B cell (primary cell): ENCODE data around the gene POLH. TPM values are rescaled to one million over a fixed set of nuclear protein-coding genes. Genes with fewer than 3 reads are reported as not detected.

ENCODE experiments used
- ATAC-seq: fragments of 200-7000 bp; cut with Tn5 transposase; one replicate; pipeline ENCODE4 v1.10.0; 2021; ENCODE audit warnings: low read depth, mild to moderate bottlenecking, moderate number of reproducible peaks, moderate library complexity
- CTCF ChIA-PET: fragments of 350-600 bp; sonication (Branson Sonifier 250); formaldehyde crosslinking; loops from one replicate; lab custom pipeline; 2021; ENCODE audit warnings: antibody characterized with exemption, inconsistent platforms; lab: Charles Lee
- POLR2A ChIA-PET: fragments of 350-600 bp; sonication (Branson Sonifier 250); formaldehyde crosslinking; loops from one replicate; lab custom pipeline; 2021; ENCODE audit warnings: antibody characterized with exemption; lab: Charles Lee
- DNase-seq: peaks from one replicate; pipeline ENCODE4 v3.0.0; 2013
- H2AFZ ChIP-seq: 2 replicates; pipeline ENCODE4 v1.6.1; 2012; ENCODE audit warnings: mild to moderate bottlenecking, low read depth, low read length; ENCODE audit not compliant: insufficient read depth, poor library complexity, severe bottlenecking
- H3K27ac ChIP-seq, 2 donors: 1 replicate in 1 of 2; 2 replicates in 1 of 2; pipeline ENCODE4 v1.5.1; 2012 to 2013; ENCODE audit warnings: low read length in 2 of 2, mild to moderate bottlenecking in 2 of 2, moderate library complexity in 1 of 2
- H3K27me3 ChIP-seq, 4 experiments: fragments of 200-600 bp in 1 of 4; sonication (generic) in 1 of 4; replicated peaks in 1 of 4; 1 replicate in 2 of 4; 2 replicates in 2 of 4; pipeline versions ENCODE4 v1.6.1 to v1.7.0; 2013 to 2016; ENCODE audit warnings: low read length in 3 of 4, mild to moderate bottlenecking in 2 of 4, mixed read lengths in 1 of 4, moderate library complexity in 1 of 4; ENCODE audit not compliant: insufficient read depth in 4 of 4, control insufficient read depth in 3 of 4; ENCODE audit errors: control extremely low read depth in 1 of 4
- H3K36me3 ChIP-seq, 2 experiments: replicated peaks in 1 of 2; 1 replicate in 1 of 2; 2 replicates in 1 of 2; pipeline versions ENCODE4 v1.6.1 to v1.7.1; 2013; ENCODE audit warnings: low read length in 1 of 2; ENCODE audit not compliant: insufficient read depth in 2 of 2, control insufficient read depth in 1 of 2; ENCODE audit errors: control extremely low read depth in 1 of 2, extremely low read depth in 1 of 2
- H3K4me1 ChIP-seq, 2 donors: fragments of 200-600 bp in 1 of 2; sonication (generic) in 1 of 2; 1 replicate in 1 of 2; 2 replicates in 1 of 2; pipeline versions ENCODE4 v1.5.1 to v1.6.1; 2013 to 2017; ENCODE audit warnings: low read length in 2 of 2; ENCODE audit not compliant: control insufficient read depth in 2 of 2, insufficient read depth in 2 of 2
- H3K4me2 ChIP-seq: replicated peaks from 2 replicates; pipeline ENCODE3; 2012; ENCODE audit warnings: mild to moderate bottlenecking, low read depth, low read length; ENCODE audit not compliant: poor library complexity, severe bottlenecking
- H3K4me3 ChIP-seq, 5 experiments: fragments of 200-600 bp in 1 of 5; sonication (generic) in 1 of 5; 1 replicate in 3 of 5; 2 replicates in 2 of 5; pipeline versions ENCODE4 v1.5.1 to v1.7.0; 2011 to 2016; ENCODE audit warnings: low read length in 4 of 5, mild to moderate bottlenecking in 4 of 5, low read depth in 2 of 5, control low read depth in 1 of 5, moderate library complexity in 1 of 5; ENCODE audit not compliant: insufficient read depth in 1 of 5; ENCODE audit errors: control extremely low read depth in 1 of 5, extremely low read depth in 1 of 5
- H3K79me2 ChIP-seq: fragments of 200-600 bp; sonication (generic); one replicate; pipeline ENCODE4 v1.6.0; 2016; ENCODE audit warnings: low read length; ENCODE audit not compliant: control insufficient read depth, insufficient read depth
- H3K9ac ChIP-seq: fragments of 200-600 bp; sonication (generic); 2 replicates; pipeline ENCODE4 v1.6.1; 2017; ENCODE audit warnings: mild to moderate bottlenecking, low read length, moderate library complexity
- H3K9me3 ChIP-seq, 3 donors: one replicate each; pipeline versions ENCODE4 v1.6.1 to v1.7.1; 2013; ENCODE audit warnings: low read length in 2 of 3; ENCODE audit not compliant: control insufficient read depth in 2 of 3, insufficient read depth in 1 of 3; ENCODE audit errors: control extremely low read depth in 1 of 3
- H4K20me1 ChIP-seq: 2 replicates; pipeline ENCODE4 v1.6.0; 2012; ENCODE audit warnings: mild to moderate bottlenecking, low read length; ENCODE audit not compliant: insufficient read depth, control insufficient read depth, poor library complexity, severe bottlenecking
- H3K27ac Mint-ChIP-seq: one replicate; pipeline ENCODE4 v1.8.0; 2021; ENCODE audit warnings: mixed read lengths
- H3K27me3 Mint-ChIP-seq: one replicate; pipeline ENCODE4 v1.8.0; 2021; ENCODE audit warnings: mixed read lengths
- H3K4me1 Mint-ChIP-seq: one replicate; pipeline ENCODE4 v1.8.0; 2021; ENCODE audit warnings: mixed read lengths
- H3K4me3 Mint-ChIP-seq: one replicate; pipeline ENCODE4 v1.8.0; 2021; ENCODE audit warnings: mixed read lengths
- H3K9me3 Mint-ChIP-seq: one replicate; pipeline ENCODE4 v1.8.0; 2022; ENCODE audit warnings: mixed read lengths; ENCODE audit not compliant: insufficient read depth
- CTCF ChIP-seq: fragments of 200-600 bp; IDR thresholded peaks from one replicate; pipeline ENCODE4 v1.8.0; 2022; ENCODE audit warnings: antibody characterized with exemption, mild to moderate bottlenecking
- EZH2 ChIP-seq: IDR thresholded peaks from 2 replicates; pipeline ENCODE4 v1.6.1; 2012; ENCODE audit warnings: borderline replicate concordance, low read depth, mild to moderate bottlenecking, moderate library complexity, low read length; ENCODE audit not compliant: insufficient read depth, poor library complexity, severe bottlenecking
- WGBS: methylation state at CpG from one replicate; pipeline ENCODE4 v1.1.5; 2013; ENCODE audit warnings: missing lambda C conversion rate; ENCODE audit not compliant: insufficient coverage; 5-methylcytosine and 5-hydroxymethylcytosine counted together
- intact Hi-C: fragments of 100-400 bp; cut with micrococcal nuclease; formaldehyde crosslinking; loops from one replicate; pipeline ENCODE4 v1.10.0; 2022
- polyA plus RNA-seq: library from polyadenylated mRNA; depleted of rRNA; stranded (reverse); fragments of >200 nt; gene quantifications from 2 replicates; pipeline ENCODE4 v1.2.3, GENCODE V29; 2012
- total RNA-seq, 2 donors: library from RNA; stranded (reverse); fragments of 120-200 nt in 1 of 2; gene quantifications; 1 replicate in 1 of 2; 2 replicates in 1 of 2; pipeline versions ENCODE4 v1.2.3 to v1.2.4, GENCODE V29; 2013 to 2022

POLH gene
- total and polyA plus RNA-seq, 2 donors (not counting 1 experiment from before 2014, with no cell fraction given): 14.7 to 24.8 TPM

- no peaks in the 10 kb centered on the region for H3K9me3 Mint-ChIP-seq
- peaks cover 22 to 33% of the 10 kb centered on the region in 2 donors for H3K4me1 ChIP-seq
- H3K4me1 Mint-ChIP-seq: peaks cover 27% of the 10 kb centered on the region
- peak overlapping the region in 1 of 2 donors; percentile 26 for H3K27ac ChIP-seq
- peak overlapping the region; percentile 64 for H3K4me3 Mint-ChIP-seq
- H3K27me3 ChIP-seq: no peaks in the 10 kb centered on the region
- no peak overlapping the region for H3K9ac ChIP-seq
- no peak for TF ChIP-seq EZH2
- TF ChIP-seq CTCF: no peak
- H3K4me3 ChIP-seq: no peak overlapping the region
- POLR2A ChIA-PET: no interaction called here
- H3K27ac Mint-ChIP-seq: peak overlapping the region; percentile 78
- H2AFZ ChIP-seq: no peak overlapping the region
- ATAC-seq: no peak
- DNase-seq: no peak
- H3K79me2 ChIP-seq: peaks cover 25% of the 10 kb centered on the region
- peaks cover 0 to 3% (median 0%) of the 10 kb centered on the region in 3 donors for H3K9me3 ChIP-seq
- H4K20me1 ChIP-seq: peaks cover 3% of the 10 kb centered on the region
- H3K4me2 ChIP-seq: no peak overlapping the region
- 78% methylated on average over 2 of the region's 5 CpGs for WGBS
- H3K36me3 ChIP-seq: peaks cover 0 to 47% of the 10 kb centered on the region in 2 experiments
- H3K27me3 Mint-ChIP-seq: no peaks in the 10 kb centered on the region
- CTCF ChIA-PET: interaction anchor here (1.0 kb wide), 1 partner anchor 19 kb away, joined by 3 read pairs; no protein-coding TSS in a partner anchor
- intact Hi-C loops: loop anchor here (5.0 to 10.0 kb wide), 3 partner anchors 40 to 630 kb away; partner anchors contain the start of genes DNPH1 and SLC35B2
These were observed 51.2 kb downstream of the POLH start for GRCh38 chr6:43627008-43627825.
